ENCODE data around the gene EHBP1L1. TPM values are rescaled to one million over a fixed set of nuclear protein-coding genes. Genes with fewer than 3 reads are reported as not detected.

The EHBP1L1 gene
- total and polyA plus RNA-seq, 2 of the 13 experiments (the other 11 are each of a cell fraction or from before 2014, with no cell fraction given) = 8.3 to 10.6 TPM

DNA sequence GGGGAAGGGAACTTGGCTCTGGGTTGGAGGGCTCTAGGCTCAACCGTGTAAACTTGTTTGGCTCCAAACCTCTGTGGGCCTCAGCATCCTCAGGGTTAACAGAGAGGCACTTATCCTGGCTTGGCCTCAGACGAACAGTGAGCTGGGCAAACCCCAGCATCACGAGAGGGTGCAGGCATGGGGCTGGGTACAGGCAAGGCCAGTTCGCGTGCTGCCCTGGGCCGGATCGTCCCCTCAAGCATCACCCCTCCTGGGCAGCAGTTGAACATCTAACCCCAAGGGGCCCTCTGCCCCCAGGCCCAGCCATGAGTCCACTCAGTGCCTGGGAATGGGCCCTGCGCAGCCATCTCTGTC, 1.9 kb downstream of the EHBP1L1 start:
- Histone ChIP-seq H3K4me3 (replicated peaks in 1 of 3; ENCODE audit: insufficient read depth in 1 of 3, low read depth in 2 of 3, low read length in 3 of 3) (peak overlapping the region in 2 of 3 experiments; percentile 73 to 77; a peak in 3 of 6 replicates), H3K4me2 (ENCODE audit: low read depth, low read length) (peak overlapping the region; percentile 89), H3K27ac (ENCODE audit: extremely low read length, insufficient read depth, low read length) (no peak overlapping the region), H3K79me2 (ENCODE audit: insufficient read depth, low read length) (peaks cover 1% of the 10 kb centered on the region), H3K4me1 (ENCODE audit: insufficient read depth, low read length) (peaks cover 44% of the 10 kb centered on the region), H3K27me3 (ENCODE audit: control insufficient read depth in 1 of 2, insufficient read depth in 2 of 2, low read length in 2 of 2) (no peaks in the 10 kb centered on the region), H2AFZ (ENCODE audit: low read length) (no peak overlapping the region), H3K9ac (ENCODE audit: insufficient read depth, low read depth, low read length) (peak overlapping the region; percentile 71; the same call in 1 of the 2 replicates), H3K9me3 (ENCODE audit: low read length) (no peaks in the 10 kb centered on the region), H3K36me3 (replicated peaks in 1 of 2; ENCODE audit: control insufficient read depth in 1 of 2, insufficient read depth in 2 of 2, low read length in 2 of 2) (peaks cover 2 to 9% of the 10 kb centered on the region in 2 experiments; a peak in 2 of 5 replicates), H4K20me1 (ENCODE audit: insufficient read depth, low read length) (no peaks in the 10 kb centered on the region)
- in situ Hi-C loops (cut with HindIII; ENCODE audit: extremely low pct_ligation_motif_present, low pct_unique_long_range_greater_than_20kb) (loop anchor here (5.0 kb wide), 1 partner anchor 35 kb away; the partner anchor contains the start of gene MAP3K11), intact Hi-C loops (cut with micrococcal nuclease; ENCODE audit: unreplicated experiment) (no loop called here)
- TF ChIP-seq ZNF619 (CRISPR knock-in tag; IDR thresholded peaks at IDR 0.05) = no peak
- TF ChIP-seq POLR2G (IDR thresholded peaks at IDR 0.05; ENCODE audit: low read depth, low read length) = no peak
- peak; percentile 11; the same call in 1 of the 2 replicates for TF ChIP-seq ZNF605 (CRISPR knock-in tag; IDR thresholded peaks at IDR 0.05)
- TF ChIP-seq ZNF652 (CRISPR knock-in tag; IDR thresholded peaks at IDR 0.05; ENCODE audit: borderline replicate concordance, low read depth) = 0 out of 2 replicates have a peak, but pooled peaks have one; percentile 55
- TF ChIP-seq PRPF4 (IDR thresholded peaks at IDR 0.05; ENCODE audit: low read depth, low read length, poor library complexity, severe bottlenecking) = no peak
- TF ChIP-seq SAFB2 (CRISPR knock-in tag; IDR thresholded peaks at IDR 0.05; ENCODE audit: borderline replicate concordance, low read depth) = no peak
- no peak for TF ChIP-seq ZNF431 (CRISPR knock-in tag; IDR thresholded peaks at IDR 0.05; ENCODE audit: borderline replicate concordance, low read depth)
- TF ChIP-seq BORCS8-MEF2B (CRISPR knock-in tag; IDR thresholded peaks at IDR 0.05) = no peak
- peak; percentile 7; the same call in 1 of the 2 replicates for TF ChIP-seq GABPB1 (CRISPR knock-in tag; IDR thresholded peaks at IDR 0.05)
- no peak for ATAC-seq
- ChIA-PET CTCF (ENCODE audit: low intra/inter-chr PET ratio, low total read pairs) (no interaction called here), POLR2A (interaction anchor here (0.8 to 2.1 kb wide), 8 partner anchors 8 to 159 kb away, joined by 3 to 11 read pairs (median 6); partner anchors contain the start of gene MAP3K11)
- no TSS peak for BruUV-seq (replicated peaks)
- WGBS (ENCODE audit: low lambda C conversion rate) = 0% methylated on average over 1 of the region's 8 CpGs
- DNase-seq (ENCODE audit: low spot score) = no peak
- no peak for FAIRE-seq

All from HepG2 (cell line).